Colonic mucosa (tissue), 4 donors: ENCODE data around the gene PRKAG2. TPM values are rescaled to one million over a fixed set of nuclear protein-coding genes. Genes with fewer than 3 reads are reported as not detected.
A peak's percentile ranks its signal among the peaks of the same experiment; 100 is the strongest.

Source experiments
- DNase-seq: peaks from one replicate; pipeline ENCODE4 v3.0.0-alpha.2; 2020
- H3K27ac ChIP-seq: fragments of 200-600 bp; one replicate; pipeline ENCODE4 v1.8.0; 2021
- H3K27me3 ChIP-seq: fragments of 200-600 bp; one replicate; pipeline ENCODE4 v1.8.0; 2021
- H3K36me3 ChIP-seq: fragments of 200-600 bp; one replicate; pipeline ENCODE4 v1.8.0; 2021
- H3K4me1 ChIP-seq: fragments of 200-600 bp; one replicate; pipeline ENCODE4 v1.8.0; 2021; ENCODE audit warnings: mild to moderate bottlenecking
- H3K4me3 ChIP-seq: fragments of 200-600 bp; one replicate; pipeline ENCODE4 v1.8.0; 2021
- H3K9ac ChIP-seq, 2 donors: one replicate each; pipeline ENCODE4 v1.7.0; 2013; ENCODE audit warnings: control low read depth in 2 of 2, low read depth in 2 of 2, low read length in 2 of 2
- H3K9me3 ChIP-seq: fragments of 200-600 bp; one replicate; pipeline ENCODE4 v1.8.0; 2021
- intact Hi-C: fragments of 100-400 bp; cut with DNase I; formaldehyde crosslinking; loops from one replicate; pipeline ENCODE4 v1.14.1; 2022
- total RNA-seq, 2 donors: library from RNA; stranded (reverse); fragmentation: NEBNext Ultra II Directional in 1 of 2; extraction: Animal tissue kit (Norgen Biotek cat#: 25700) in 1 of 2; gene quantifications; one replicate each; pipeline ENCODE4 v1.2.1, GENCODE V29; 2021
- TF ChIP-seq, protein P1 (sequence below): fragments of 200-600 bp; IDR thresholded peaks from one replicate; pipeline ENCODE4 v1.8.0; 2022; ENCODE audit warnings: antibody characterized with exemption, mild to moderate bottlenecking
- donor health status: healthy.
- donor health status: DM: no; HTN: no; CAD: no.
- donor health status: DM: no; HTN: no; CAD: no.

Gene PRKAG2
- total RNA-seq, 2 donors from 2014 or later = 36.3 to 42.0 TPM

DNA sequence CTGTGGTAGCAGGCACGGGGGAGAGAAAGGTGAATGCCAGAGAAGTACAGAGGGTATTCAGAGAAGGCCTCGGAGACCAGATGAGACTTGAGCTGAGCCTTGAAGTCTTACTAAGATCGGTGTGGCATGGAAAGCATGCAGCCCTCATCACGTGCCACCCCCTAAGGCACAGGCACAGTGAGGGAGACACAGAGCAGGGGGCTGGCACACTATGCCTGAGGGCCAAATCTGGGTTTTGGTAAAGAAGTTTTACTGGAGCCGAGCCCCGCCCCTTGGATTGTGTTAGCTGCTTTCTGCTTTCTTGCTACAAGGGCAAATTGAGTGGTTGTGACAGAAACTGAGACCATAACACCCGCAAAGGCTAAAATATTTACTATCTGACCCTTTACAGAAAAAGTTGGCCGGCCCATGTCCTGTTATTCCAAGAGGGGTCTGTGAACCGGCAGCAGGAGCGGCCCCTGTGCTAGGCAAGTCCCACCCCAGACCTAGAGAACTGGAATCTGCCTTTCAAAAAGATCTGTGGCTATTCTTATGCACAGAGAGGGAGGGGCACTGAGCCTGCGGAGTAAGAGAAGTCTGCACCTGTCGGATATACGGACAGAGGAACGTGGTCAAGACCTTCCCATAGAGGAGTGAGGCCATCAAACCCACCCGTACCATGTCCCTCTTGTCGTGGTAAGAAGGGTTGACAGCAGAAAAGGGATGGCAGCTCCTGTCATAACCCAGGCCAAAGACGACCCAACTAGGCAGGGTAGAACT is 247.9 kb downstream of the PRKAG2 start:
- H3K4me1 ChIP-seq = peaks cover 6% of the 10 kb centered on the region

GRCh38 chr7:151626422-151627115 is 250.3 kb downstream of the PRKAG2 start:
- Histone ChIP-seq H3K27me3 (no peaks in the 10 kb centered on the region), H3K27ac (no peak overlapping the region), H3K9ac (no peak overlapping the region), H3K36me3 (no peaks in the 10 kb centered on the region), H3K4me1 (peaks cover 6% of the 10 kb centered on the region), H3K9me3 (no peaks in the 10 kb centered on the region), H3K4me3 (no peak overlapping the region)
- peak; percentile 50 for DNase-seq
- TF ChIP-seq, protein P1, sequence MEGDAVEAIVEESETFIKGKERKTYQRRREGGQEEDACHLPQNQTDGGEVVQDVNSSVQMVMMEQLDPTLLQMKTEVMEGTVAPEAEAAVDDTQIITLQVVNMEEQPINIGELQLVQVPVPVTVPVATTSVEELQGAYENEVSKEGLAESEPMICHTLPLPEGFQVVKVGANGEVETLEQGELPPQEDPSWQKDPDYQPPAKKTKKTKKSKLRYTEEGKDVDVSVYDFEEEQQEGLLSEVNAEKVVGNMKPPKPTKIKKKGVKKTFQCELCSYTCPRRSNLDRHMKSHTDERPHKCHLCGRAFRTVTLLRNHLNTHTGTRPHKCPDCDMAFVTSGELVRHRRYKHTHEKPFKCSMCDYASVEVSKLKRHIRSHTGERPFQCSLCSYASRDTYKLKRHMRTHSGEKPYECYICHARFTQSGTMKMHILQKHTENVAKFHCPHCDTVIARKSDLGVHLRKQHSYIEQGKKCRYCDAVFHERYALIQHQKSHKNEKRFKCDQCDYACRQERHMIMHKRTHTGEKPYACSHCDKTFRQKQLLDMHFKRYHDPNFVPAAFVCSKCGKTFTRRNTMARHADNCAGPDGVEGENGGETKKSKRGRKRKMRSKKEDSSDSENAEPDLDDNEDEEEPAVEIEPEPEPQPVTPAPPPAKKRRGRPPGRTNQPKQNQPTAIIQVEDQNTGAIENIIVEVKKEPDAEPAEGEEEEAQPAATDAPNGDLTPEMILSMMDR = peak; percentile 42
- intact Hi-C loops = loop anchor here (5.0 kb wide), 1 partner anchor 131 kb away; no protein-coding TSS in a partner anchor

More for the DNA sequence above, 247.9 kb downstream of the PRKAG2 start:
- intact Hi-C loops = loop anchor here (5.0 kb wide), 1 partner anchor 128 kb away; no protein-coding TSS in a partner anchor
- H3K9me3 ChIP-seq = no peaks in the 10 kb centered on the region
- H3K9ac ChIP-seq = no peak overlapping the region
- TF ChIP-seq, protein P1 = no peak
- no peak overlapping the region for H3K27ac ChIP-seq
- no peaks in the 10 kb centered on the region for H3K36me3 ChIP-seq
- DNase-seq = no peak
- H3K4me3 ChIP-seq = no peak overlapping the region
- H3K27me3 ChIP-seq = no peaks in the 10 kb centered on the region

DNA sequence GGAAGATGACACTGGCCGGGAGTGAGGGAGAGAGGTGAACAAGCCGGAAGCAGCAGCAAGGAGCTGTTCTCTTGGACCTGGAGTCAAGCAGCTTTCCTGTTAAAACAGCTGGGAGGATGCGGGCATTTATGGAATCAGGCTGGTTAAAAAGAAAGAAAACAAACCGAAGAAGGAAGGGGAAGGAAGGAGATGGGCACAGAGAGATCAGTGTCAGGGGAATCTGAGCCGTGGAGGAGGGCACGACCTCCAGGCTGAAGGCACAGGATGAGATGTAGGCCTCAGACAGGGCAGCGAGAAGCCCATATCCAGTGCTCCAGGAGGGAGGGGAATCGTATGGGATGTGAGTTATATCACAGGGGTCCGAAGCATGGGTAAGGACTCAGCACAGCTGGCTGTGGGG is 251.3 kb downstream of the PRKAG2 start:
- H3K4me1 ChIP-seq = peaks cover 4% of the 10 kb centered on the region
- intact Hi-C loops = loop anchor here (5.0 kb wide), 1 partner anchor 132 kb away; no protein-coding TSS in a partner anchor
- no peak overlapping the region for H3K4me3 ChIP-seq
- H3K27ac ChIP-seq = no peak overlapping the region
- no peaks in the 10 kb centered on the region for H3K9me3 ChIP-seq
- DNase-seq = no peak
- H3K36me3 ChIP-seq = no peaks in the 10 kb centered on the region
- H3K9ac ChIP-seq = no peak overlapping the region
- H3K27me3 ChIP-seq = no peaks in the 10 kb centered on the region
- TF ChIP-seq, protein P1 = no peak

- Histone ChIP-seq H3K27ac (no peak overlapping the region), H3K9ac (no peak overlapping the region), H3K36me3 (no peaks in the 10 kb centered on the region), H3K27me3 (no peaks in the 10 kb centered on the region), H3K4me1 (no peaks in the 10 kb centered on the region), H3K4me3 (no peak overlapping the region), H3K9me3 (no peaks in the 10 kb centered on the region)
- TF ChIP-seq, protein P1 = no peak
- intact Hi-C loops = no loop called here
- DNase-seq = no peak
Observed at GRCh38 chr7:151624246-151624928, 252.5 kb downstream of the PRKAG2 start.

DNA sequence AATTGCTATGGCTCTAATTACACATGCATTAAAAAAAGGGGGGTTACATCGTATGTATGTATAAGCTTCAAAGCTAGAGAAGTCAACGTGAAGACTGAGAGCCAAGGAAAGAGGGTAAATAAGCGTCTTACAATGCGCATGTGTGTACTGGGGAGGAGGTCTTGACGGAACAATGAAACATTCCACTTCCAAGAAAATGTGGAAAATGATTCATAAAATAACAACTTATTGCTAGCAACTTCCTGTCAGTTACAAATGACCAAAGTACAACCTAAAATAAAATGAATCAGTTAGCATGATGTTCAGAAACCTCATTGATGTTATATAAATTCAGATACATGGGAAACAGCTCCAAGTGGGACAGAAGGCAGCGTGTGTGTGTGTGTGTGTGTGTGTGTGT is 253.1 kb downstream of the PRKAG2 start:
- Histone ChIP-seq H3K4me1 (no peaks in the 10 kb centered on the region), H3K9ac (no peak overlapping the region), H3K27ac (no peak overlapping the region), H3K9me3 (no peaks in the 10 kb centered on the region), H3K4me3 (no peak overlapping the region), H3K36me3 (no peaks in the 10 kb centered on the region), H3K27me3 (no peaks in the 10 kb centered on the region)
- intact Hi-C loops = no loop called here
- no peak for DNase-seq
- TF ChIP-seq, protein P1 = no peak
